DMS79 (cell line): Measurements from ENCODE around the gene SRSF7.
"Not testable (repeated sequence)": the region's sequence is repeated elsewhere in the genome, so short reads cannot be mapped to it uniquely, and the experiment has no call there.

Source experiments
- DNase-seq: peaks from one replicate; lab custom pipeline; 2025; lab: John Stamatoyannopoulos, UW

Gene SRSF7

DNA sequence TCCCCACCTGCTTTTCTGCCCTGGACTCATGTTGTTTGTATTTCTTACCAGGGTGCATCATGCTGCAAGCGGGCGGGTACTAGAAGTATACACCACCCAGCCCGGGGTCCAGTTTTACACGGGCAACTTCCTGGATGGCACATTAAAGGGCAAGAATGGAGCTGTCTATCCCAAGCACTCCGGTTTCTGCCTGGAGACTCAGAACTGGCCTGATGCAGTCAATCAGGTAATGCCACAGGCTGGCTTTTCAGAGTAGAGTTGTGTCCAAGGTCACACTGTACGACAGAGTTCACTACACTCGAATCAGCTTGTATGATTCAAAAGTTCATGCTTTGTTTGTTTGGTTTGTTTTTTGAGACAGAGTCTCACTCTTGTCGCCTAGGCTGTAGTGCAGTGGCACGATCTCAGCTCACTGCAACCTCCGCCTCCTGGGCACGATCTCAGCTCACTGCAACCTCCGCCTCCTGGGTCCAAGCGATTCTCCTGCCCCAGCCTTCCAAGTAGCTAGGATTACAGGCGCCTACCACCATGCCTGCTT lies 19.4 kb downstream of the SRSF7 start:
- DNase-seq = no peak

GRCh38 chr2:38731090-38731489 lies 20.1 kb downstream of the SRSF7 start:
- no peak for DNase-seq

DNA sequence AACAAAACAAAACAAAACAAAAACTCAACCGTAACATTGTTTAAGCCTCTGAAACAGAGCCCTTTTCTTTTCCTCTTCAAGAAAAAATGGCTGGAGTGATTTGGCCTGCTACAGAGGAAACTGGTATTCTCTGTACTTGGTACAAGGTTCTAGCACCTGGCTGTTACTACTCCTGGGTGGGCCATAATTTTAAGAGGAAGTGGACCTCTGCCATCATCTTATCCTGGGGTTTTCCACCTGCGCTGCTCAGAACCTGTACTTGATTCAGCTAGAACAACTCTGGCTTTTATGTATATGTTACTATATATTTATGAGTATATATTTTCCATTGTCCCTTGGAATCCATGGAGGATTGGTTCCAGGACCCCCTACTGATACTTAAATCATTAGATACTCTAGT lies 22.5 kb downstream of the SRSF7 start:
- DNase-seq = no peak

- no peak for DNase-seq
These were observed 23.5 kb downstream of the SRSF7 start for GRCh38 chr2:38727661-38728060.

DNA sequence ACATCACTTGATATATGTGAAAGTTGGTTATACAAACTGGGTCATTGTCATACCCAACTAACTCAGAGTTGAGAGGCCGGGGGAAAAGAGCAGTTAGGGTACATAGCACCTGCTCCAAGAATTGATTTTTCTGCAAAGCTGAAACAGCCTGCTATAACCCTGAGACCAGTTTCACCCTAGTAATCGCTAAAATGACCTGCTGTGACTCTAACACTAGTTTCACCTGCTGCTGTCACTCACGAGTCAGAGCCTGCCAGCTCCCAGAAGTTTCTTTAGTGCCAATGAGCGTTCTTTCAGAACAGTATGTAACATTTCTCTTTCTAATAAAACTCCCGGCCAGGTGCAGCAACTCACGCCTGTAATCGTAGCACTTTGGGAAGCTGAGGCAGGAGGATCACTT lies 28.0 kb downstream of the SRSF7 start:
- DNase-seq = no peak

DNA sequence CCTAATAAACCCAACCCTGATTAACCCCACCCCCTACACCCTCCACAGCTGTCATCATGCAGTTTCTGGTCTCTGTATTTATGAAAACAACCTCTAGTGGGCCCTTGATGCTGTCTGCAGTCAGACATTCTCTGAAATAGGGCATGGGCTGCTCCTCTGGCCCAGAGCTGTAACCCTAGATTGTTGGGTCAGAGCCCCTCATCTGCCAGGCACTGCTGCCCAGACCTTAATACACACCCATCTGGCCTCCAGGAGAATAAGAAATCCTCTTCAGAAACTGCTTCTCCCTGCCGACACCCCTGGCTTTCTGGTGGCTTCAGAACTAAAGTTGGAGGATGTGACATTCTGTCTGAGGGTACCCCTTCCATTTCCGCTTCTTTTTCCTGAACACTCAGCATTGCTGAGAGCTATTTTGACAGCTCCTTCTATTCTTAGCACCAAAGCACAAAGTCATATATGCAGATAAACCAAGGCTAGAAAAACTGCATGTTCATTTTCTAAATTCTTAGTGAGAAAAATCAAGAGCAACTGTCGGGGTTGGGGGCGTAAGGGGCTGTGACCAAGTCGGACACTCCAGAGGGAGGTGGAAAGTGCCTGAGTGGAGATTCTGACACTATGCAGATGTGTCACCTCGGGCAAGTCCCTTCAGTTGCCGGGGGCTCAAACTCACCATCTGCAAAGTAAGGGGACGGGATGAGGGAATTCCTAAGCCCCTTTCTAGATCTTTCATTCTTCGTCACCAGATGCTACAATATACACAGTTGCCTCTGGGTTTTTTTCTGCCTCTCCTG lies 28.7 kb downstream of the SRSF7 start:
- DNase-seq = no peak

- peak; percentile 26 for DNase-seq
These were observed 30.4 kb downstream of the SRSF7 start for GRCh38 chr2:38720613-38721241.

GRCh38 chr2:38719706-38720105 lies 31.5 kb downstream of the SRSF7 start:
- no peak for DNase-seq

DNA sequence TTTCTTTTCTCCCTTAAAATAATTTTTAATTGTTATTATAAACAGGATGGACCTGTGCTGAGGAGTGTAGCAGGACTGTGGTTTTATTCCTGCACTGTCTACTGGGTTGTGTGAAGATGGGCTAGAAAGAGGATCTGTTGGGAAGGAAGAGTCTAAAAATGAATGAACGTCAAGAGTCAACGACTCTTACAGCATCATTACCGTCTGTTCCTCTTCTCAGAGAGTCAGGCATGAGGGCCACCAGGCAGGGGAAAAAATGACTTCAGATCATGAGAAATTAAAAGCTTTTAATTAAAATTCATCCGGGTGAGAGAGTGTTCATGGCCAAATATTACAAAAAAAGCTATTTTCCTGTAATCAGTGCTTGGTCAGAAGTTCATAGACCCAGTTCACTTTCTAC lies 32.6 kb downstream of the SRSF7 start:
- no peak for DNase-seq

GRCh38 chr2:38716185-38716584 lies 35.0 kb downstream of the SRSF7 start:
- no peak for DNase-seq

- not testable (repeated sequence) for DNase-seq
These were observed 36.2 kb downstream of the SRSF7 start for GRCh38 chr2:38714941-38715340.

GRCh38 chr2:38713338-38713737 lies 37.8 kb downstream of the SRSF7 start:
- no peak for DNase-seq

DNA sequence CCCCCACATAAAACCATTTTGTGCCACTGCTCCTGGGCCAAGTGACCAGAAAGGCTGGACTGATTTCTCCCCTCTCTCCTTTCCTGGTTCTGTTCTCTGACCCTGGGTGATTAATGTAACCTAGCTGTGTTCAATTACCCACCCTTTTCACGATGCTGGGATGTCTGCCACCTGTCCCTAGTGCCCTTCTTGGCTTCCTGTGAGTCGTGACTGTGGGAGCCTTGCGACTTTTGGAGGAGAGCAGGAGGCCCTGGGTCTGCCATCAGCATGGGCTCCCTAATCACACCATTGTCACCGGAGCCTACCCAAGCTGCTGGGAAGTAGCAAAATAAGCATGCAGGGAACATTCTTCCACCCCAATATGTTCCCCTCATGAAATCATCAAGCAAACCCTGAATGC lies 38.3 kb downstream of the SRSF7 start:
- DNase-seq = no peak

DNA sequence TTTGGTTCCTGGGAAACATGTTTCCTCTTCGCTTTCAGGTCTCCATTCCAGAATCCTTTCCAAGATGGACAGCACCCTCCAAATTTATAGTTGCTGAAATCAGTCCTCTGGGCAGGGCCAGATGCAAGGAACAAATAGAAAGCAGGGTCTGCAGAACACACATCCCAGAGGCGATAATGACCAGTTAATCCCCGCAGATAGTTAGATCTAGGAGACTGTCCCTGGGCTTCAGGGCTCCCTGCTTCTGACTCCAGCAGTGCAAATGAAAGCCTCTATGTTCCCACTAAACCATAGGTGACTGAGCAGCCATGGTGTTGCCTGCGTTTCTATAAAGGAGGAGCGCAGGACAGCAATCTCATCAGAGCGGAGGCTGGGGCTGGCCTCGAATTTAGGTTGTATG lies 38.7 kb downstream of the SRSF7 start:
- no peak for DNase-seq

DNA sequence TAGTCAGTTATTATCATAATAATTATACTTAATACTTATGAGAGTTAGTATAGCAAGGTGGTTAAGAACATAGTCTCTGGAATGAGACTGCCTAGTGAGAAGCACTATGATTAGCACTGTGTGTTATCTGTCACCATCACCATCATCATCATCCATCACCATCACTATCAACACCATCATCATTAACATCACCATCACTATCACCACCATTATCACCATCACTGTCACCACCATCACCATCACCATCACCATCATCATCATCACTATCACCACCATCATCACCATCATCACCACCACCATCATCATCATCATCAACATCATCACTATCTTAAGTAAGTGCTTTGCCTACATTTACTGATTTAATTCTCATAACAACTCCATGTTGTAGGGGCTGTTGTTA lies 39.6 kb downstream of the SRSF7 start:
- no peak for DNase-seq

DNA sequence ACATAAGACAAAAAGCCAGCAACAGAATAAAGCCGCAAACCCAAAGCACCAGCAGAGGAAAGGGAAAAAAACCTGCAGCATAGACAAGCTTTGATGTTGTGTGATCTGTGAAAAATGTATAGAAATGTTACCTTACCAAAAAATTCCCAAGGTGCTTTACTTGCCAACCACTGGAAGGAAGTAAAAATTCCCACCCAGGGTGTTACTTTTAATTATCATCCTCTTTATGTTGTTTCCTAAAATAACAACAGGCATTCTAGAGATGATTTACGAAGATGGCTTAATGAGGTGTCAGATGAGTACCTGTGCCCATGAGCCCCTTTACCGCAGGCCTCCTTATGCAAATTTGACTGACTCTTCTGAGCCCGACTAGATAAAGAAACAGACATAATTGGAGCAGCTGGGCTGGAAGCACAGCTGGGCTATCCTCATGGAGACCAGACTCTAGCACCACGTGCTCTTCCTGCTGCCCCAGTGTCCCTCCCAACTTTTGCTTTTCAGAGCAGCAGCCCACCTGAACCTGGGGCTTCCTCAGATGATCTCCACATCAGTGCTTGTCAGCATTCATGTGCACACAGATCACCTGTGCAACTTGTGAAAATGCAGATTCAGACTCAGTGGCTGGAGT lies 41.5 kb downstream of the SRSF7 start:
- DNase-seq = no peak

DNA sequence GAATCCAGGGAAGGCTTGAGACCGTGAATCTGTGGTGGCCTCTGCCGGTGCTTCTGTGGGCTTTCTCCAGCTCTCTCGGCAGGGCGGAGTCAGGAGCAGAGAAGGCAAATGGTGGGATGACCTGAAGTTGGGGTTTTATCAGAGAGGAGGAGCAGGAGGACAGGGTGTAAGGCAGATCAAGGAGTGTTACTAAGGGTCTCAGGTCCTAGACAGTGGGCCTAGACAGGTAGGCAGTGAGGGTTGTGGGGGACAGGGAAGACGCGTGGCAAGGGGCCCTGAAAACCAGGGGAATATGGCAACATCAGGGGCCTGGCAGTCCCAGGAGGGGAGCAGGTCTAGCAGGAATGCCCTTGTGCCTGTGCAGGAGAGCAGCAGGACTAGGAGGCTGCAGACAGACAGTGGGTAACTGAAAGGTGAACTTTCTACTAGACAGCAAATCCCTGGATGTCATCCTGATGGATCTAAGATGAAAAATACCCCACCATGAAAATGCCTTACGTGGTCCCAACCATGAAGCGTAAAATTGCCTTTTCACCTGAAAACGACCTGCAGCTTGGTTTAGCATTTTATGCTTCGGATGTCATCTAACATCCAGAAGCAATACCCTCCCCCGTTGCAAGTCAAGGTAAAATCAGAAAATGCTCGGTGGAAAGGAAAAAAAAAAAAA lies 42.1 kb downstream of the SRSF7 start:
- no peak for DNase-seq

DNA sequence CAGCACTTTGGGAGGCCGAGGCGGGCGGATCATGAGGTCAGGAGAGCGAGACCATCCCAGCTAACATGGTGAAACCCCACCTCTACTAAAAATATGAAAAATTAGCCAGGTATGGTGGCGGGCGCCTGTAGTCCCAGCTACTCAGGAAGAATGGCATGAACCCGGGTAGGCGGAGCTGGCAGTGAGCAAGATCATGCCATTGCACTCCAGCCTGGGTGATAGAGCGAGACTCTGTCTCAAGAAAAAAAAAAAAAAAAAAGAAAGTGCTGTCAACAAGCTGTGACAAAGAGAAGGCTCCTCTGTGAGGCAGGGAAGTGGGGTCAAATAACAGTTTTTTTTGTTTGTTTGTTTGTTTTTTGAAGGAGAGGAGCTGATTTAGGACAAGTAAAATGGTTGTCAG lies 42.7 kb downstream of the SRSF7 start:
- DNase-seq = not testable (repeated sequence)

DNA sequence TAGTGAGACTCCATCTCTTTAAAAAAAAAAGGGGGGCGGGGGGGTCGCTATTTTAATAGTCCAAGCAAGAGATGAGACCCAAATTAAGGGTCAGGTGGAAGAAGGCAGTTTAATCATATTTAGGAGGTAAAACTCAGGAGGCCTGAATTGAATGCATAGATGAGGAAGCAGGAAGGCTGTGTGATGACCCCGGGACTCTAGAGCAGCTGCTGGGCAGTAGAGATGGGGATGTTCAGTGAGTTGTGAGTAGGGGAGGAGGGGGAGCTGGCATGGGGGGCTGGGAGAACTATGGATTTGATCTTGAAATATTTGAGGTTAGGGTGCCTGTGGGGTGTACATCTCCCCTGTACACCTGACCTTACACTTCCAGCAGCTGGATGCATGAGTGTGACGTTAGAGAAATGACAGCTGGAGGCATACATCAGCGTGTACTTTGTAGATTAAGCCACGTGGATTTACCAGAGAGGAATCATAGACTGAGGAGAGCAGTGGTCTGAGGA lies 44.3 kb downstream of the SRSF7 start:
- no peak for DNase-seq

DNA sequence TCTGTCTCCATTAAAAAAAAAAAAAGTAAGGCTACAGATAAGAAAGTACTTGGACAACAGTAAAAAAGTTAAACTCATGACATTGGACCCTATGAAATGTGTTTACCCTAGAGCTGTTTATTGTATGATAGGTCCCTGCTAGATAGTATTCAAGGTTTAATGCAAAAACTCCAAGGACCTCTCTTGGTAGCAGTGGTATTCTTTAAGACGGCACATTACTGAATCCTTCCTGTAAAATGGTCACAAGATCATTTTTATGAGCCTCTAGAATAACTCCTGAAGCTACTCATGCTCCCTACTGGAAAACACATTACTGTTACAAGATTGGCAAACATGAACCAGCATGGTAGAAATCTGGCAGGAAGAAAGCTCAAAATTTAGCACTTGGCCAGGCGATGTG lies 46.5 kb downstream of the SRSF7 start:
- DNase-seq = no peak

DNA sequence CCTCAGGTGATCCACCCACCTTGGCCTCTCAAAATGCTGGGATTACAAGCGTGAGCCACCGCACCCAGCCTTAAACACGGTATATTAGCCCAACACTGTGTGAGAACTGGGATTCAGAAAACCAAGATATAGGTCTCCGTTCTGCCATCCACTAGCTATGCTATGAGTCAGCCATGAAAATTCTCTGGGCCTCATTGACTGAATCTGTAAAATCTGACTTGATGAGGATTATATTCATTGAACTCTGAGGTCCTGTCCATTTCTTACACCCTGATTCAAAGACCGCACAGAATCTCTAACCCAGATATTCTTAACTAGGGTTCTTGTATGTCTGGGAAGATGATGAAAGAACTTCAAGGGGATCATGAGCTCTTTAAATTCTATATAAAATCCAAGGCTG lies 47.8 kb downstream of the SRSF7 start:
- DNase-seq = not testable (repeated sequence)

GRCh38 chr2:38702413-38702812 lies 48.7 kb downstream of the SRSF7 start:
- no peak for DNase-seq
